ENCODE measurements around the gene CCNK. TPM values are rescaled to one million over a fixed set of nuclear protein-coding genes. Genes with fewer than 3 reads are reported as not detected.

The CCNK gene
- total RNA-seq, 1 donor from 2014 or later: 19.8 TPM

DNA sequence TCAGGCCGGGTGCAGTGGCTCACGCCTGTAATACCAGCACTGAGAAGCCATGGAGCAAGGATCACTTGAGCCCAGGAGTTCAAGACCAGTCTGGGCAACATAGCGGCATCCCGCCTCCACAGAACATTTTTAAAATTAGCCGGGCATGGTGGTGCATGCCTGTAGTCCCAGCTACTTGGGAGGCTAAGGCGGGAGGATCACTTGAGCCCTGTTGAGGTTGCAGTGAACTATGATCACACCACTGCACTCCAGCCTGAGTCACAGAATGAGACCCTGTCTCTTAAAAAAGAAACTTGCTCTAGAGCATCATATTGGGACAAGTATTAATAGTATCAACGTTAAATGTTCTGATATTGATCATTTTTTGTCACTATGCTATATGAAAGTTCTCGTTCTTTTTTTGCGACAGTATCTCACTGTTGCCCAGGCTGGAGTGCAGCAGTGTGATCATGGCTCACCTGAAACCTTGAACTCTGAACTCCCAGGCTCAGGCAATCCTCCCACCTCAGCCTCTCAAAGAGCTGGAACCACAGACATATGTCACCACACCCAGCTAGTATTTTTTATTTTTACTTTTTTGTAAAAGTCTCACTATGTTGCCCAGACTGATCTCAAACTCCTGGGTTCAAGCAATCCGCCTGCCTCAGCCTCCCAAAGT, 75.1 kb downstream of the CCNK start:
- no peak overlapping the region for H3K9ac ChIP-seq (ENCODE audit: low read depth in 1 of 3, low read length in 3 of 3)
- no peak overlapping the region for H3K27ac ChIP-seq (ENCODE audit: low read depth, low read length)
- no peak overlapping the region for H3K4me3 ChIP-seq (ENCODE audit: low read length in 3 of 3)
- peaks cover 0 to under 1% (median 0%) of the 10 kb centered on the region in 3 donors for H3K27me3 ChIP-seq (ENCODE audit: control insufficient read depth in 3 of 3, insufficient read depth in 3 of 3, low read length in 3 of 3)
- peaks cover 0 to 34% (median 18%) of the 10 kb centered on the region in 3 donors for H3K4me1 ChIP-seq (ENCODE audit: control insufficient read depth in 3 of 3, insufficient read depth in 3 of 3, low read length in 3 of 3)
- no peaks in the 10 kb centered on the region for H3K36me3 ChIP-seq (ENCODE audit: control insufficient read depth in 3 of 3, insufficient read depth in 3 of 3, low read length in 3 of 3)
- no peaks in the 10 kb centered on the region for H3K9me3 ChIP-seq (ENCODE audit: control insufficient read depth in 3 of 3, low read length in 3 of 3)

DNA sequence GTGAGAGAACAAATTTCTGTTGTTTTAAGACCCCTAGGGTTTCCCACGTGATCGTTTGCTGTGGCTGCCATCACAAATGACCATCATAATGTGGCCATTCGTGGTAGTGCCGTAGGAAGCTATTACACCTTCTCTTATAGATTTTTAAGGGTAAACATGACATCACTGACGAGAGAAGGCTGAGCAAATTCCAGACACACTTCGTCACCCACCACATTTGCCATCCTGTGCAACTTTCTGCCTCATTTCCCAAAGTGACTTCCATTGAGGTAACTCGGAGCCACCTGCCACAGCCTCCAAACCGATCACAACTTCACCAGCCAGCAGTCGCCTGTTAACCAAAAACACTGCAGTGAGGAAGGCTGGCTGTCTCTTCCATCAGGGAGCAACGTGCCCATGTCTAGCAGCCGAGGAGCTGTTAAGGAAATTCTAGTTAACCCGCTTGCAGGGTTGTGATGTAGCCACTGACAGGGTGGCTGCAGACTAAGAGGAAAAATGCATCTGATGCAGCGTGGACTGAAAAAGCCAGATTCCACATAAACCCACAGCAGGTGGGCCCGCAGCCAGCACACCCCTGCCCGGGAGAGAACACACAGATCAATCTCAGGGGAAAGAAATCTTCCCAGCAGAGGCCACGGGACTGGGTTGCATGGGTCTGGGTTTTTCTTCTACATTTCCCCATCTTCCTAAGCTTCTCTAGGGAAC, 78.2 kb downstream of the CCNK start:
- no peak overlapping the region for H3K27ac ChIP-seq (ENCODE audit: low read depth, low read length)

DNA sequence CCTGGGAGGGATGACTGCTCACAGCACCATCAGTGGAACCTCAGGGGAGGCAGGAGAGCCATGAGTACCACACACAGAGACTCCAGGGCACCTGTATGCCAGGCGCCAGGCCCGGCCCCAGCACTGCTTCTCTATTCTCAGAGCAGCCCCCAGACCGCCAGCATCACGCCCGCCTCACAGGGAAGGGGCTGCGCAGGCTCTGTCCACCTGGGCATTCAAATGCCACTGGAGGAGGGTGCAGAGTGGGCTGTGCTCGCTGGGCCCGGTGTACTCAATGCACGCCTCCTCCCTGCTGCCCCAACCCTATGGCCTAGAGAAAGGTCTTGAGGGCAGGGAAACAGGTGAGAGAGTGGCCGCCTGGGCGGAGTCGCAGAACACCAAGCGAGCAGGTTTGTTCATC, 79.2 kb downstream of the CCNK start:
- H3K9me3 ChIP-seq (ENCODE audit: control insufficient read depth in 3 of 3, low read length in 3 of 3): no peaks in the 10 kb centered on the region
- H3K4me1 ChIP-seq (ENCODE audit: control insufficient read depth in 3 of 3, insufficient read depth in 3 of 3, low read length in 3 of 3): peaks cover 25 to 55% (median 48%) of the 10 kb centered on the region in 3 donors
- H3K27me3 ChIP-seq (ENCODE audit: control insufficient read depth in 3 of 3, insufficient read depth in 3 of 3, low read length in 3 of 3): no peaks in the 10 kb centered on the region
- peak overlapping the region in 1 of 3 donors; percentile 50 for H3K9ac ChIP-seq (ENCODE audit: low read depth in 1 of 3, low read length in 3 of 3)
- no peak overlapping the region for H3K27ac ChIP-seq (ENCODE audit: low read depth, low read length)
- H3K4me3 ChIP-seq (ENCODE audit: low read length in 3 of 3): no peak overlapping the region
- H3K36me3 ChIP-seq (ENCODE audit: control insufficient read depth in 3 of 3, insufficient read depth in 3 of 3, low read length in 3 of 3): no peaks in the 10 kb centered on the region

More for the DNA sequence above, 78.2 kb downstream of the CCNK start:
- Histone ChIP-seq H3K27me3 (ENCODE audit: control insufficient read depth in 3 of 3, insufficient read depth in 3 of 3, low read length in 3 of 3) (no peaks in the 10 kb centered on the region), H3K4me1 (ENCODE audit: control insufficient read depth in 3 of 3, insufficient read depth in 3 of 3, low read length in 3 of 3) (peaks cover 18 to 53% (median 48%) of the 10 kb centered on the region in 3 donors), H3K4me3 (ENCODE audit: low read length in 3 of 3) (no peak overlapping the region), H3K9me3 (ENCODE audit: control insufficient read depth in 3 of 3, low read length in 3 of 3) (no peaks in the 10 kb centered on the region), H3K36me3 (ENCODE audit: control insufficient read depth in 3 of 3, insufficient read depth in 3 of 3, low read length in 3 of 3) (no peaks in the 10 kb centered on the region), H3K9ac (ENCODE audit: low read depth in 1 of 3, low read length in 3 of 3) (peak overlapping the region in 1 of 3 donors; percentile 33)

DNA sequence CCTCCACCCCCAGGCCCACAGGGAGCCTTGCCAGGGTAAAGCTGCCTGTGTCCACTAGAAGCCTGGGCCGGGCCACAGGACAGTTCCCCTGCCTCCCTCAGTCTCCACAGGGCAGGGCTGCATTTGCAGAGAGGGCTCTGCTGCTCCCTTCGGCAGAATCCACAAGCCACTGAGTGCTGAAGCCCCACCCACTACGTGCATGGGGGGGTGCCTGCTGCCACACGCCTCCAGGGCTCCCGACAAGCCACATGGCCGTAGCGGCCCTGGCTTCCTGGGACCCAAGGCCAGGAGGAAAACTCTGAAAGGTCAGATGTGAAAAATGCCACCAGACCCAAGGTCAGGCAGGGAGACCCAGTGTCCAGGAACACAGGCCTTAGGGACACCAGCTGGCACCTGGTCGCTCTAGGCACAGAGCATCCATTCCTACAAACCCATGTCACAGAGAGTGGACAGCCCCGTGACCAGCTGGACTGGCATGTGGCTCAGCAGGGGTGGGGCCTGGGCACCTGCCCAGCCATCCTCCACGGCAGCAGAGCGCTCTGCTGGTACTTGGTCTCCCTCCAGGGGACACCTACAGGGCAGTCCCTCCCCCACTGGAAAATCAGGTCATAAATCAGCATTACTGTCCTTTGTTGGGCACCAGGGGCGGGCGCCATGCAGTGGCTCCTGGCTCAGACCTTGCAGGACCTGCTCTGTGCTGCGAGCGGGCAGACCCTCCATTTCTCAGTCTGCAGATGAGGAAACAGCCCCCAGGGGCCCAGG, 79.9 kb downstream of the CCNK start:
- no peak overlapping the region for H3K27ac ChIP-seq (ENCODE audit: low read depth, low read length)
- peaks cover 25 to 59% (median 53%) of the 10 kb centered on the region in 3 donors for H3K4me1 ChIP-seq (ENCODE audit: control insufficient read depth in 3 of 3, insufficient read depth in 3 of 3, low read length in 3 of 3)
- peak overlapping the region in 2 of 3 donors; percentile 43 to 50 for H3K9ac ChIP-seq (ENCODE audit: low read depth in 1 of 3, low read length in 3 of 3)
- no peaks in the 10 kb centered on the region for H3K36me3 ChIP-seq (ENCODE audit: control insufficient read depth in 3 of 3, insufficient read depth in 3 of 3, low read length in 3 of 3)
- no peaks in the 10 kb centered on the region for H3K9me3 ChIP-seq (ENCODE audit: control insufficient read depth in 3 of 3, low read length in 3 of 3)
- no peak overlapping the region for H3K4me3 ChIP-seq (ENCODE audit: low read length in 3 of 3)
- H3K27me3 ChIP-seq (ENCODE audit: control insufficient read depth in 3 of 3, insufficient read depth in 3 of 3, low read length in 3 of 3): no peaks in the 10 kb centered on the region

DNA sequence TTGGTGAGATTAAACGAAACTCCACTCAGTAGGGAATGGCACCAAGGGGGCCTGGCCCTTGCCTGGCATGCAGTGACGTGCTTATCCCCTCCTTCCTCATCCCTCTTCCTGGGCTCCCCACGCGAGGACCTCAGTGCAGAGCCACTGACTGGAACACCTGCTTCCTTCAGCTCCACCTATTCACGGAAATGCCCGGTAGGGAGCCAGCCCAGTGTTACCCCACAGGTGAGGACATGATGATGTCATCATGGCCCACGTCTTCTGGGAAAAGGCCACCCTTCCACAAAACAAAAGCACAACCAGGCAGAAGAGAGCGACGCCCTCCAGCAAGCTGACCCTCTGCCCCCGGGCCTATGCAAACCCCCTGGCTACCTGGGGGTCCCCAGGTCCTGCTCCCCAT, 80.7 kb downstream of the CCNK start:
- Histone ChIP-seq H3K36me3 (ENCODE audit: control insufficient read depth in 3 of 3, insufficient read depth in 3 of 3, low read length in 3 of 3) (no peaks in the 10 kb centered on the region), H3K27ac (ENCODE audit: low read depth, low read length) (no peak overlapping the region), H3K27me3 (ENCODE audit: control insufficient read depth in 3 of 3, insufficient read depth in 3 of 3, low read length in 3 of 3) (no peaks in the 10 kb centered on the region), H3K4me3 (ENCODE audit: low read length in 3 of 3) (no peak overlapping the region), H3K9ac (ENCODE audit: low read depth in 1 of 3, low read length in 3 of 3) (peak overlapping the region in 1 of 3 donors; percentile 40), H3K4me1 (ENCODE audit: control insufficient read depth in 3 of 3, insufficient read depth in 3 of 3, low read length in 3 of 3) (peaks cover 25 to 64% (median 53%) of the 10 kb centered on the region in 3 donors), H3K9me3 (ENCODE audit: control insufficient read depth in 3 of 3, low read length in 3 of 3) (no peaks in the 10 kb centered on the region)

Small RNAs within 50 kb of the gene (small RNA-seq; reads per million reads assigned to genes)
- gene RNU6-91P: not detected

Other genes starting within 250 kb of the CCNK start
- 1.0 TPM for gene BCL11B, start 209.2 kb upstream of the CCNK start, total RNA-seq
- gene SETD3, start 550 bp upstream of the CCNK start, total RNA-seq: 112 TPM
- gene CCDC85C, start 122.8 kb downstream of the CCNK start, total RNA-seq: 1.6 TPM
- gene HHIPL1, start 163.7 kb downstream of the CCNK start, total RNA-seq: 2.6 TPM
- gene CYP46A1, start 202.9 kb downstream of the CCNK start, total RNA-seq: 2.1 TPM

Data from skeletal muscle tissue (tissue), 5 donors.